AG08396 (cell line): ENCODE measurements around the gene DMD.
"Not testable (repeated sequence)": the region's sequence is repeated elsewhere in the genome, so short reads cannot be mapped to it uniquely, and the experiment has no call there.

Experiments used
- DNase-seq: peaks from one replicate; pipeline ENCODE4 v3.0.0; 2012; ENCODE audit warnings: low spot score, mixed read lengths

The DMD gene

GRCh38 chrX:31522760-31523159, 1688.6 kb downstream of the DMD start:
- DNase-seq: no peak

GRCh38 chrX:31521941-31522340, 1689.4 kb downstream of the DMD start:
- no peak for DNase-seq

GRCh38 chrX:31516527-31516926, 1694.8 kb downstream of the DMD start:
- no peak for DNase-seq

- peak; percentile 5 for DNase-seq
Observed at GRCh38 chrX:31508338-31508737, 1703.0 kb downstream of the DMD start.

- DNase-seq: no peak
Observed at GRCh38 chrX:31506928-31507327, 1704.4 kb downstream of the DMD start.

GRCh38 chrX:31506360-31506759, 1705.0 kb downstream of the DMD start:
- no peak for DNase-seq

- DNase-seq: no peak
Observed at GRCh38 chrX:31500921-31501320, 1710.4 kb downstream of the DMD start.

GRCh38 chrX:31499109-31499508, 1712.2 kb downstream of the DMD start:
- DNase-seq: no peak

GRCh38 chrX:31497086-31497485, 1714.3 kb downstream of the DMD start:
- no peak for DNase-seq

GRCh38 chrX:31487951-31488350, 1723.4 kb downstream of the DMD start:
- no peak for DNase-seq

GRCh38 chrX:31483336-31483735, 1728.0 kb downstream of the DMD start:
- DNase-seq: peak; percentile 13

GRCh38 chrX:31480696-31481095, 1730.7 kb downstream of the DMD start:
- no peak for DNase-seq

- no peak for DNase-seq
Observed at GRCh38 chrX:31471229-31471628, 1740.1 kb downstream of the DMD start.

- not testable (repeated sequence) for DNase-seq
Observed at GRCh38 chrX:31470753-31471152, 1740.6 kb downstream of the DMD start.

- DNase-seq: no peak
Observed at GRCh38 chrX:31464306-31464915, 1746.9 kb downstream of the DMD start.

GRCh38 chrX:31461266-31461665, 1750.1 kb downstream of the DMD start:
- DNase-seq: no peak

GRCh38 chrX:31459361-31459760, 1752.0 kb downstream of the DMD start:
- no peak for DNase-seq

GRCh38 chrX:31449965-31450364, 1761.4 kb downstream of the DMD start:
- no peak for DNase-seq

GRCh38 chrX:31449081-31449480, 1762.3 kb downstream of the DMD start:
- no peak for DNase-seq

- no peak for DNase-seq
Observed at GRCh38 chrX:31445542-31445941, 1765.8 kb downstream of the DMD start.

- DNase-seq: no peak
Observed at GRCh38 chrX:31443654-31444053, 1767.7 kb downstream of the DMD start.

GRCh38 chrX:31440546-31440945, 1770.8 kb downstream of the DMD start:
- DNase-seq: no peak

- DNase-seq: no peak
Observed at GRCh38 chrX:31436424-31436823, 1774.9 kb downstream of the DMD start.

GRCh38 chrX:31435592-31435991, 1775.8 kb downstream of the DMD start:
- DNase-seq: no peak

- no peak for DNase-seq
Observed at GRCh38 chrX:31433856-31434255, 1777.5 kb downstream of the DMD start.
